Endothelial cell of umbilical vein (primary cell): Measurements from ENCODE around the gene TARBP2.

Source experiments
- EZH2 ChIP-seq: IDR thresholded peaks from 2 replicates; pipeline ENCODE4 v1.6.1; 2012; ENCODE audit warnings: borderline replicate concordance, low read depth, mild to moderate bottlenecking, moderate library complexity, low read length, inconsistent platforms; ENCODE audit not compliant: severe bottlenecking
- POLR2AphosphoS5 ChIP-seq: IDR thresholded peaks from 2 replicates; pipeline ENCODE4 v1.6.1; 2012; ENCODE audit warnings: low read depth, mild to moderate bottlenecking, control low read depth, low read length, moderate library complexity; ENCODE audit not compliant: insufficient read depth
- TF ChIP-seq, protein P1 (sequence below), 2 donors: IDR thresholded peaks; 1 replicate in 1 of 2; 2 replicates in 1 of 2; pipeline ENCODE4 v1.5.1; 2011; ENCODE audit warnings: low read length in 2 of 2, mild to moderate bottlenecking in 2 of 2, moderate library complexity in 2 of 2, control low read depth in 1 of 2, inconsistent platforms in 1 of 2, low read depth in 1 of 2; ENCODE audit not compliant: insufficient read depth in 1 of 2; ENCODE audit errors: extremely low read depth in 1 of 2

DNA sequence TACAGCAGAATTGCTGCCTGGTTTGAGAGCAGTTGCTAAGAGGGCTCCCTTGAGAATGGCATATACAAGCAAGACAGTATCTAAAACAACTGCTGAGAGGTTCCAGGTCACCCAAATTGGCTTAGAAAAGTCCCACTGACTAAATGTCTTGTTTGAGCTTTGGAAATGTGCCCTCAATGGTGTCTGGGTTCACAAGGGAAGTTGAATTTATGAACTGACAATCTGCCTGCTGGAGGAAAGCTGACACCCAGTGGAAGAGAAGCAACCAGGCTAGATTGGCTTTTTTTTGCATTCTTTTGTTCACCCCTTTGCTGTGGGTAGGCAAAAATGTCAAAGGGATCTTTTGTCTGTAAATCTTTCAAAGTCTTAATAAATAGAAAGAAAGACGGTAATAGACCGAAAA is 50.8 kb downstream of the TARBP2 start:
- TF ChIP-seq, protein P1, sequence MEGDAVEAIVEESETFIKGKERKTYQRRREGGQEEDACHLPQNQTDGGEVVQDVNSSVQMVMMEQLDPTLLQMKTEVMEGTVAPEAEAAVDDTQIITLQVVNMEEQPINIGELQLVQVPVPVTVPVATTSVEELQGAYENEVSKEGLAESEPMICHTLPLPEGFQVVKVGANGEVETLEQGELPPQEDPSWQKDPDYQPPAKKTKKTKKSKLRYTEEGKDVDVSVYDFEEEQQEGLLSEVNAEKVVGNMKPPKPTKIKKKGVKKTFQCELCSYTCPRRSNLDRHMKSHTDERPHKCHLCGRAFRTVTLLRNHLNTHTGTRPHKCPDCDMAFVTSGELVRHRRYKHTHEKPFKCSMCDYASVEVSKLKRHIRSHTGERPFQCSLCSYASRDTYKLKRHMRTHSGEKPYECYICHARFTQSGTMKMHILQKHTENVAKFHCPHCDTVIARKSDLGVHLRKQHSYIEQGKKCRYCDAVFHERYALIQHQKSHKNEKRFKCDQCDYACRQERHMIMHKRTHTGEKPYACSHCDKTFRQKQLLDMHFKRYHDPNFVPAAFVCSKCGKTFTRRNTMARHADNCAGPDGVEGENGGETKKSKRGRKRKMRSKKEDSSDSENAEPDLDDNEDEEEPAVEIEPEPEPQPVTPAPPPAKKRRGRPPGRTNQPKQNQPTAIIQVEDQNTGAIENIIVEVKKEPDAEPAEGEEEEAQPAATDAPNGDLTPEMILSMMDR (IDR thresholded peaks at IDR 0.05; ENCODE audit: extremely low read depth in 1 of 2, insufficient read depth in 1 of 2, low read depth in 1 of 2, low read length in 2 of 2), result no peak
- TF ChIP-seq POLR2AphosphoS5 (no peak), EZH2 (no peak)
